ENCODE data around the gene SORL1. TPM values are rescaled to one million over a fixed set of nuclear protein-coding genes. Genes with fewer than 3 reads are reported as not detected.

The SORL1 gene
- total RNA-seq, 4 donors from 2014 or later, result 7.1 to 12.6 (median 10.6) TPM

GRCh38 chr11:121536126-121536525, 84.0 kb downstream of the SORL1 start:
- Histone ChIP-seq H3K4me3 (no peak overlapping the region), H3K27ac (no peak overlapping the region), H3K4me1 (no peaks in the 10 kb centered on the region), H3K9me3 (peaks cover 0 to 3% (median 0%) of the 10 kb centered on the region in 3 donors), H3K36me3 (peaks cover 0 to 3% of the 10 kb centered on the region in 2 donors), H3K27me3 (no peaks in the 10 kb centered on the region)
- ATAC-seq, result no peak
- TF ChIP-seq EP300 (IDR thresholded peaks at IDR 0.05) (no peak), POLR2A (IDR thresholded peaks at IDR 0.05) (no peak), POLR2AphosphoS5 (IDR thresholded peaks at IDR 0.05) (no peak), CTCF (IDR thresholded peaks at IDR 0.05) (no peak)
- 87 to 96% methylated on average over 4 of the region's 6 CpGs for WGBS, 2 donors (ENCODE audit: low coverage in 1 of 2)

- no peak overlapping the region for H3K27ac ChIP-seq
- no peak overlapping the region for H3K4me3 ChIP-seq
- ATAC-seq, result no peak
- H3K36me3 ChIP-seq, result peaks cover 0 to 3% of the 10 kb centered on the region in 2 donors
- TF ChIP-seq POLR2A (IDR thresholded peaks at IDR 0.05) (no peak), CTCF (IDR thresholded peaks at IDR 0.05) (no peak), POLR2AphosphoS5 (IDR thresholded peaks at IDR 0.05) (no peak), EP300 (IDR thresholded peaks at IDR 0.05) (no peak)
- no peaks in the 10 kb centered on the region for H3K4me1 ChIP-seq
- no peaks in the 10 kb centered on the region for H3K27me3 ChIP-seq
- no peaks in the 10 kb centered on the region for H3K9me3 ChIP-seq
- 75 to 92% methylated on average over 1 of the region's 1 CpG for WGBS, 2 donors (ENCODE audit: low coverage in 1 of 2)
Observed at GRCh38 chr11:121538054-121538453, 85.9 kb downstream of the SORL1 start.

DNA sequence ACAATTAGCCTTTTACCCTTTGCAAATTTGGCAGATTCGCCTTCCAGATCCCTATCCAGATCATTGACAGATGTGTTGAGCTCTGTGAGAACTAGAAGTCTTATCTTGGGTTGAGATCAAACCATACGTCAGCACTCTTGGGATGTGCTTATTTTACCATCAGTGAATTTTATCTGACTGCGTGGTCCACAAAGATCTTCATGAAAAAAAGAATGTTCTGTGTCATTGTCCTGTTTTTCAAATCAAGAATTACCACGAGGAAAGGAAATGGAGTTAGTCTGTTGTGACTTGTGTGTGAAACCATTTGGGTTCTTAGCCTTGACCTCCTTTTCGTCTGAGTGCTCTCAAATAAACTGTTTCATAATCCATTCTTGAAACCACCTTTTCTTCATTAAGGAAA, 86.9 kb downstream of the SORL1 start:
- no peak overlapping the region for H3K4me3 ChIP-seq

DNA sequence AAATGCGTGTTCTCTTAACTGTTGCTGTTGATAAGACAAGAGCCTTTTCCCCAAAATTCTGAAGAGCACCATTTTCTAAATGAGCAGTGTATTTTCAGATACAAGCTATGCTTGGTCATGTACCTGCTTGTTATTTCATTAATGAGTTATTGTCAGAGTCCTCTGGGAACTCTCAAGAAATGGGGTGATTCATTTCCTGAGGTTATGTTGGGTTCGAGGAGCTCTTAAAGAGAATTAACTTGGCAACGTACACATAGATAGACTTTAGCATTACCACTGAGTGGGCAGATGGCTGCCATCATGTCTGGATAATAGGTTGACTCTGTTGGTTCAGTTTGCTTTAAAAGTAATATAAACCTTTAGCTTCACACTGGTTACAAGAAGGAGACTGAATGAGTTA, 88.5 kb downstream of the SORL1 start:
- H3K27me3 ChIP-seq, result no peaks in the 10 kb centered on the region
- H3K4me1 ChIP-seq, result no peaks in the 10 kb centered on the region
- no peak overlapping the region for H3K4me3 ChIP-seq
- TF ChIP-seq CTCF (IDR thresholded peaks at IDR 0.05), result no peak
- TF ChIP-seq POLR2AphosphoS5 (IDR thresholded peaks at IDR 0.05), result no peak
- TF ChIP-seq POLR2A (IDR thresholded peaks at IDR 0.05), result no peak
- no peak for TF ChIP-seq EP300 (IDR thresholded peaks at IDR 0.05)
- 61 to 100% methylated on average over 1 to 3 of the region's 3 CpGs for WGBS, 2 donors (ENCODE audit: low coverage in 1 of 2)
- H3K27ac ChIP-seq, result no peak overlapping the region
- H3K36me3 ChIP-seq, result peaks cover 0 to 22% of the 10 kb centered on the region in 2 donors
- no peak for ATAC-seq
- no peaks in the 10 kb centered on the region for H3K9me3 ChIP-seq

More for the DNA sequence above, 86.9 kb downstream of the SORL1 start:
- TF ChIP-seq POLR2A (IDR thresholded peaks at IDR 0.05), result no peak
- TF ChIP-seq CTCF (IDR thresholded peaks at IDR 0.05), result no peak
- no peak for TF ChIP-seq POLR2AphosphoS5 (IDR thresholded peaks at IDR 0.05)
- no peak for TF ChIP-seq EP300 (IDR thresholded peaks at IDR 0.05)
- no peak for ATAC-seq
- 54 to 85% methylated on average over 5 of the region's 5 CpGs for WGBS, 2 donors (ENCODE audit: low coverage in 1 of 2)
- H3K36me3 ChIP-seq, result peaks cover 0 to 10% of the 10 kb centered on the region in 2 donors
- H3K27ac ChIP-seq, result no peak overlapping the region
- H3K9me3 ChIP-seq, result no peaks in the 10 kb centered on the region
- H3K4me1 ChIP-seq, result no peaks in the 10 kb centered on the region
- H3K27me3 ChIP-seq, result no peaks in the 10 kb centered on the region

DNA sequence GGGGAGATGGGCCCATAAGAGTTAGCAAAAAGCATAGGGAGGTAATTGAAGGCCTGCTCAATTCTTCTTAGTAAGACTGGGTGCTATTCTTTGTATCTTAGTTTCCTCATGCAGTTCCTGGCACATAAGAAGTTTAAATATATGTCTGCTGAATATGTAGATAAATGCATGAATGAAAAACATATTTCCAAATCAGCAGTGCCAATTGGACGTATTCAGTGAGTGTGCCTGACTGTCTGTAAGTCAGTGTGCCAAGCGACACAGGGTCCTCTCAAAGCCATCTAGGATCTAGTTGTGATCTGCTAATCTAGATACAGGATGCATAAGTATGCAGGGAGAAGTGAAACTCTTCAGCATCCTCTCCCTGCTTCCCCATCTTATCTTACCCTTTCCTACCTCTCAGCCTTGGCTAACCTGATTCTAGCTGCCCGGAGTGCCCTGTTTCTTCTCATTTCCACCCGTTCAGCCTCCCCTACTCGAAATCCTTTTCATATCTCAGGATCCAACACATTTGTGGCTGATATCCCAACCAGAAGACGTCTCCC, 91.8 kb downstream of the SORL1 start:
- 80 to 90% methylated on average over 3 to 6 of the region's 6 CpGs for WGBS, 2 donors (ENCODE audit: low coverage in 1 of 2)
- ATAC-seq, result no peak
- Histone ChIP-seq H3K36me3 (peaks cover 0 to 23% of the 10 kb centered on the region in 2 donors), H3K27ac (no peak overlapping the region), H3K4me3 (no peak overlapping the region), H3K4me1 (no peaks in the 10 kb centered on the region), H3K9me3 (no peaks in the 10 kb centered on the region), H3K27me3 (no peaks in the 10 kb centered on the region)
- TF ChIP-seq EP300 (IDR thresholded peaks at IDR 0.05) (no peak), POLR2AphosphoS5 (IDR thresholded peaks at IDR 0.05) (no peak), POLR2A (IDR thresholded peaks at IDR 0.05) (no peak), CTCF (IDR thresholded peaks at IDR 0.05) (no peak)

Measured in gastroesophageal sphincter (tissue), 4 donors.